GM12878 (cell line): Measurements from ENCODE around the gene U2AF2. TPM values are rescaled to one million over a fixed set of nuclear protein-coding genes. Genes with fewer than 3 reads are reported as not detected.

Experiments used
- BHLHE40 ChIP-seq, 2 experiments: fragments of 450-650 bp in 1 of 2; IDR thresholded peaks; 2 replicates each; pipeline ENCODE4 v1.6.1; 2011 to 2017; ENCODE audit warnings: low read depth in 2 of 2, borderline replicate concordance in 1 of 2, improper control_type of control experiment in 1 of 2, low read length in 1 of 2, mild to moderate bottlenecking in 1 of 2
- CHD1 ChIP-seq: IDR thresholded peaks from 2 replicates; pipeline ENCODE4 v1.6.1; 2012; ENCODE audit warnings: low read depth, low read length, improper control_type of control experiment
- CHD2 ChIP-seq: IDR thresholded peaks from 2 replicates; pipeline ENCODE4 v1.6.1; 2011; ENCODE audit warnings: low read depth, low read length, improper control_type of control experiment, borderline replicate concordance
- E2F4 ChIP-seq: IDR thresholded peaks from 2 replicates; pipeline ENCODE4 v1.6.1; 2012; ENCODE audit warnings: low read depth, low read length, improper control_type of control experiment
- IKZF2 ChIP-seq, 2 experiments: fragments of 450-650 bp; IDR thresholded peaks; 2 replicates each; pipeline ENCODE4 v1.6.1; 2017; ENCODE audit warnings: mild to moderate bottlenecking in 2 of 2, moderate library complexity in 2 of 2
- JUND ChIP-seq: IDR thresholded peaks from 2 replicates; pipeline ENCODE4 v1.6.1; 2012; ENCODE audit warnings: low read depth, mild to moderate bottlenecking, low read length, improper control_type of control experiment, moderate library complexity
- KDM1A ChIP-seq: fragments of 200-600 bp; sonication (generic); IDR thresholded peaks from 2 replicates; pipeline ENCODE4 v1.6.1; 2016; ENCODE audit warnings: borderline replicate concordance
- MYB ChIP-seq: fragments of 150-350 bp; IDR thresholded peaks from 2 replicates; pipeline ENCODE4 v1.6.1; 2014; ENCODE audit warnings: mild to moderate bottlenecking, low read depth, low read length, borderline replicate concordance
- MYC ChIP-seq: IDR thresholded peaks from 2 replicates; pipeline ENCODE4 v1.6.1; 2011; ENCODE audit warnings: mild to moderate bottlenecking, low read length, moderate library complexity, inconsistent platforms; ENCODE audit not compliant: insufficient read depth, insufficient replicate concordance, insufficient read length, severe bottlenecking
- NFXL1 ChIP-seq: fragments of 450-650 bp; IDR thresholded peaks from 2 replicates; pipeline ENCODE4 v1.6.1; 2017; ENCODE audit warnings: antibody characterized with exemption, mild to moderate bottlenecking, borderline replicate concordance
- NFYB ChIP-seq: IDR thresholded peaks from 2 replicates; pipeline ENCODE4 v1.6.1; 2011; ENCODE audit warnings: low read depth, mild to moderate bottlenecking, low read length, improper control_type of control experiment, moderate library complexity; ENCODE audit not compliant: insufficient read depth
- NKRF ChIP-seq: fragments of 450-650 bp; conservative IDR thresholded peaks from 2 replicates; pipeline ENCODE4 v1.6.1; 2017; ENCODE audit warnings: mild to moderate bottlenecking, moderate library complexity
- NR2C1 ChIP-seq: fragments of 450-650 bp; IDR thresholded peaks from 2 replicates; pipeline ENCODE4 v1.6.1; 2017; ENCODE audit warnings: antibody characterized with exemption, mild to moderate bottlenecking, moderate library complexity
- POLR2AphosphoS5 ChIP-seq: IDR thresholded peaks from 2 replicates; pipeline ENCODE4 v1.6.1; 2011; ENCODE audit warnings: mild to moderate bottlenecking, low read length, inconsistent platforms
- SMAD1 ChIP-seq: fragments of 450-650 bp; IDR thresholded peaks from 2 replicates; pipeline ENCODE4 v1.6.1; 2018; ENCODE audit warnings: mild to moderate bottlenecking, low read depth; ENCODE audit not compliant: partially characterized antibody
- SPI1 ChIP-seq: IDR thresholded peaks from 2 replicates; pipeline ENCODE4 v1.6.1; 2011; ENCODE audit warnings: low read depth, mild to moderate bottlenecking, low read length, moderate library complexity, borderline replicate concordance; ENCODE audit not compliant: insufficient read depth
- SREBF2 ChIP-seq: IDR thresholded peaks from 2 replicates; pipeline ENCODE4 v1.6.1; 2012; ENCODE audit warnings: mild to moderate bottlenecking, low read length
- ZNF622 ChIP-seq: fragments of 450-650 bp; IDR thresholded peaks from 2 replicates; pipeline ENCODE4 v1.6.1; 2017; ENCODE audit warnings: mild to moderate bottlenecking, inconsistent platforms
- polyA plus RNA-seq, 11 experiments: library from polyadenylated mRNA; depleted of rRNA in 4 of 11; unstranded in 6 of 11; stranded (reverse) in 5 of 11; fragments of >200 nt; fragmentation: Nextera tagmentation in 4 of 11; fragmentation: Illumina TruSeq in 1 of 11; extraction: Ambion mirVana in 4 of 11; extraction: Trizol in 1 of 11; gene quantifications; 1 replicate in 1 of 11; 2 replicates in 10 of 11; pipeline versions ENCODE4 v1.2.1 to v1.2.3, GENCODE V29; 2011 to 2016; ENCODE audit warnings: inconsistent platforms in 2 of 11, missing spikeins in 2 of 11, low read depth in 1 of 11
- total RNA-seq, 4 experiments: library from RNA; depleted of rRNA in 3 of 4; stranded (reverse); fragments of >200 nt in 3 of 4; fragmentation: Illumina TruSeq in 1 of 4; extraction: Trizol in 1 of 4; gene quantifications; 2 replicates each; pipeline versions ENCODE4 v1.2.1 to v1.2.3, GENCODE V29; 2013 to 2021
- TF ChIP-seq, protein P1 (sequence below): IDR thresholded peaks from 2 replicates; pipeline ENCODE4 v1.6.1; 2012; ENCODE audit warnings: low read depth, low read length, improper control_type of control experiment
- TF ChIP-seq, protein P2 (sequence below): fragments of 450-650 bp; IDR thresholded peaks from 2 replicates; pipeline ENCODE4 v1.6.1; 2016; ENCODE audit warnings: mild to moderate bottlenecking
- TF ChIP-seq, protein P3 (sequence below): fragments of 150-350 bp; IDR thresholded peaks from 2 replicates; pipeline ENCODE4 v1.6.1; 2016; ENCODE audit warnings: low read depth, low read length

The U2AF2 gene
- total and polyA plus RNA-seq, 10 of the 15 experiments (the other 5 are each of a cell fraction or from before 2014, with no cell fraction given): 3.0 to 338 (median 130) TPM

DNA sequence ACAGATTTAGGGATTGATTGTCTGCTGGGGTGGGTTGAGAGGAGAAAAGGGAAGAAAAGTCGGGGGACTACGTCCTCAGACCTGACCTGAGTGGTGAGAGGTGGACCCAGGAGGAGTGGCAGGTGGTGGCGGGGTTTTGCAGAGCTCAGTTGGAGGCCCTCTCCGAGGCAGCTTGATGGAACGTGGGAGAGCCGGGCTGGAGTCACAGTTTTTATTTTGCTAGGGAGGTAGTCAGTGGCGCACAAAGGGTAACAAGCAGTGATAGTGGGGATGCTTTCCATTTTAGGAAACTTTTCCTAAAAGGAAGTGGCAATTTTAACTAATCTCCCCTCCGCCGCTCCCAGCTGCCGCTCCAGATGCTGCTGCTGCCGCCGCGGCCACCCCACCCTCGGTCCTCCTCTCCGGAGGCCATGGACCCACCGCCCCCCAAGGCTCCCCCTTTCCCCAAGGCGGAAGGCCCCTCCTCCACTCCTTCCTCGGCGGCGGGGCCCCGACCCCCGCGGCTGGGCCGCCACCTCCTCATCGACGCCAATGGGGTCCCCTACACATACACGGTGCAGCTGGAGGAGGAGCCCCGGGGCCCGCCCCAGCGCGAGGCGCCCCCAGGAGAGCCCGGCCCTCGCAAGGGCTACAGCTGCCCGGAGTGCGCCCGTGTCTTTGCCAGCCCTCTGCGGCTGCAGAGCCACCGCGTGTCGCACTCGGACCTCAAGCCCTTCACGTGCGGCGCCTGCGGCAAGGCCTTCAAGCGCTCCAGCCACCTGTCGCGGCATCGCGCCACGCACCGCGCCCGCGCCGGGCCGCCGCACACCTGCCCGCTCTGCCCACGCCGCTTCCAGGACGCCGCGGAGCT is 12.5 kb upstream of the U2AF2 start (continued):
- TF ChIP-seq NKRF (peak; percentile 81), POLR2AphosphoS5 (no peak), ZNF622 (no peak), MYC (peak; percentile 38), SREBF2 (no peak), BHLHE40 (IDR thresholded peaks at IDR 0.05; ENCODE audit: borderline replicate concordance in 1 of 2, low read depth in 2 of 2, low read length in 1 of 2) (peak; percentile 90 to 97), KDM1A (no peak), NR2C1 (no peak), E2F4 (no peak), SMAD1 (no peak), NFYB (no peak), SPI1 (no peak), CHD1 (no peak), JUND (no peak), MYB (no peak), IKZF2 (IDR thresholded peaks at IDR 0.05) (no peak), NFXL1 (no peak), CHD2 (no peak)
- TF ChIP-seq, protein P1, sequence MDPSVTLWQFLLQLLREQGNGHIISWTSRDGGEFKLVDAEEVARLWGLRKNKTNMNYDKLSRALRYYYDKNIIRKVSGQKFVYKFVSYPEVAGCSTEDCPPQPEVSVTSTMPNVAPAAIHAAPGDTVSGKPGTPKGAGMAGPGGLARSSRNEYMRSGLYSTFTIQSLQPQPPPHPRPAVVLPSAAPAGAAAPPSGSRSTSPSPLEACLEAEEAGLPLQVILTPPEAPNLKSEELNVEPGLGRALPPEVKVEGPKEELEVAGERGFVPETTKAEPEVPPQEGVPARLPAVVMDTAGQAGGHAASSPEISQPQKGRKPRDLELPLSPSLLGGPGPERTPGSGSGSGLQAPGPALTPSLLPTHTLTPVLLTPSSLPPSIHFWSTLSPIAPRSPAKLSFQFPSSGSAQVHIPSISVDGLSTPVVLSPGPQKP: no peak
- TF ChIP-seq, protein P2, sequence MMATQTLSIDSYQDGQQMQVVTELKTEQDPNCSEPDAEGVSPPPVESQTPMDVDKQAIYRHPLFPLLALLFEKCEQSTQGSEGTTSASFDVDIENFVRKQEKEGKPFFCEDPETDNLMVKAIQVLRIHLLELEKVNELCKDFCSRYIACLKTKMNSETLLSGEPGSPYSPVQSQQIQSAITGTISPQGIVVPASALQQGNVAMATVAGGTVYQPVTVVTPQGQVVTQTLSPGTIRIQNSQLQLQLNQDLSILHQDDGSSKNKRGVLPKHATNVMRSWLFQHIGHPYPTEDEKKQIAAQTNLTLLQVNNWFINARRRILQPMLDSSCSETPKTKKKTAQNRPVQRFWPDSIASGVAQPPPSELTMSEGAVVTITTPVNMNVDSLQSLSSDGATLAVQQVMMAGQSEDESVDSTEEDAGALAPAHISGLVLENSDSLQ: 0 out of 2 replicates have a peak, but pooled peaks have one; percentile 12
- TF ChIP-seq, protein P3, sequence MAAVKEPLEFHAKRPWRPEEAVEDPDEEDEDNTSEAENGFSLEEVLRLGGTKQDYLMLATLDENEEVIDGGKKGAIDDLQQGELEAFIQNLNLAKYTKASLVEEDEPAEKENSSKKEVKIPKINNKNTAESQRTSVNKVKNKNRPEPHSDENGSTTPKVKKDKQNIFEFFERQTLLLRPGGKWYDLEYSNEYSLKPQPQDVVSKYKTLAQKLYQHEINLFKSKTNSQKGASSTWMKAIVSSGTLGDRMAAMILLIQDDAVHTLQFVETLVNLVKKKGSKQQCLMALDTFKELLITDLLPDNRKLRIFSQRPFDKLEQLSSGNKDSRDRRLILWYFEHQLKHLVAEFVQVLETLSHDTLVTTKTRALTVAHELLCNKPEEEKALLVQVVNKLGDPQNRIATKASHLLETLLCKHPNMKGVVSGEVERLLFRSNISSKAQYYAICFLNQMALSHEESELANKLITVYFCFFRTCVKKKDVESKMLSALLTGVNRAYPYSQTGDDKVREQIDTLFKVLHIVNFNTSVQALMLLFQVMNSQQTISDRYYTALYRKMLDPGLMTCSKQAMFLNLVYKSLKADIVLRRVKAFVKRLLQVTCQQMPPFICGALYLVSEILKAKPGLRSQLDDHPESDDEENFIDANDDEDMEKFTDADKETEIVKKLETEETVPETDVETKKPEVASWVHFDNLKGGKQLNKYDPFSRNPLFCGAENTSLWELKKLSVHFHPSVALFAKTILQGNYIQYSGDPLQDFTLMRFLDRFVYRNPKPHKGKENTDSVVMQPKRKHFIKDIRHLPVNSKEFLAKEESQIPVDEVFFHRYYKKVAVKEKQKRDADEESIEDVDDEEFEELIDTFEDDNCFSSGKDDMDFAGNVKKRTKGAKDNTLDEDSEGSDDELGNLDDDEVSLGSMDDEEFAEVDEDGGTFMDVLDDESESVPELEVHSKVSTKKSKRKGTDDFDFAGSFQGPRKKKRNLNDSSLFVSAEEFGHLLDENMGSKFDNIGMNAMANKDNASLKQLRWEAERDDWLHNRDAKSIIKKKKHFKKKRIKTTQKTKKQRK: no peak
